GM20431 (cell line): ENCODE results near the gene ANK2.

Source experiments
- in situ Hi-C: fragments of 300-500 bp; cut with MseI, MboI; formaldehyde crosslinking; loops from one replicate; pipeline ENCODE4 v1.15.0; 2020; ENCODE audit warnings: low sequenced_read_pairs; ENCODE audit not compliant: unreplicated experiment

The ANK2 gene

DNA sequence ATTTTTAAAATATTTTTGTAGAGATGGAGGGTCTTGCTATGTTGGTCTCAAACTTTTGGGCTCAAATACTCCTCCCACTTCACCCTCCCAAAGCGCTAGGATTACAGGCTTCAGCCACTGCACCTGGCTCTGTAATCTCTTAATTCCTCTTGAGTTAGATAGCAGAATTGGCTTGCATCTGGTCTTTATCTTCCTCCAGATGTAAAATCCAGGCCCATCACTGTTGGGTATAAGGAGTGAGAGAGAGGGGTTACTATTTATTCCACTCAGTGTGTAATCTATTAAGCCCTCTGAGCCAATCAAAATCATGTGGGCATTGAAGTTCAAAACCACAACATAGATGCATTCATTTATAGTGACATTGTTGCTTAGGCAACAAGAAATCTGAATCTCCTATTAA lies 33.9 kb downstream of the ANK2 start:
- in situ Hi-C loops = no loop called here

DNA sequence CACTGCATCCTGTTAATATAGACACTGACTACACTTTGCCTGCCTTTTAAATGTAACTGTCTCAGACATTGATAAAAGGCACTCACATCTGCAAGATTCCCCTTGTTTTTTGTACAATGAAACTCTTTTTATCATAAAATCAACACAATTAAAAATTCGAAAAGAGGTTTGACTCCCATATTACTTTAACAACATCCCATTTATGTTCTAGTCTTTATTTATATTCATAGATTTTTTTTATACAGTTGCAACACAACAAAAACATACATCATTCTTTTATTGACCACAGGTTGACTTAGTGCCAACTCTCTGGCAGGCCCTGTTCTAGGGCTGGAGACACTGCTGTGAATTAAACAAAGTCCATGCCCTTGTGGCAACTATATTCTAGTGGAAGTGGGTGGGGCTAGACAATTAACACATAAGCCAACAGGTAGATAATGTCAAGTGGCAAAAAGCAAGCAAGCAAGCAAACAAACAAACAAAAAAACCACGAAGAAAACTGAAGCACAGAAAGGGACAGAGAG lies 36.8 kb downstream of the ANK2 start:
- in situ Hi-C loops = no loop called here

DNA sequence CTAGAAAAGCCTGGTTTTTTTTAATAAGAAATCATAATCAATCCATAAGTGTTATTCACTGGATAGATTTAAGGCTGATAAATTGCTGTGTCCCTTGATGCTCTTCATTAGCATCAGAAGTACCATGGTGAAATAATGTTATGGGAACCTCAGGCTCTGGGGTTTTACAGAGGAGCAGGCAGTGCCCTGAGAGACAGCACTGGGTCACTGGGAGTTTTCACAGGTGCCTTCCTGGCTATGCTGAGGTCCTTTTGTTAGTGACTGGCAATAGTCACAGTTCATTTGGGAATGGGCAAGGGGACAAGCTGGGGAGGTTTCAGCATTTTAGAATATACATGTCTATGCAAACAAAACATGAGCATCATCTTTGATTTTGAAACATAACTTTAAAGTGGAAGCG lies 38.6 kb downstream of the ANK2 start:
- in situ Hi-C loops = no loop called here

DNA sequence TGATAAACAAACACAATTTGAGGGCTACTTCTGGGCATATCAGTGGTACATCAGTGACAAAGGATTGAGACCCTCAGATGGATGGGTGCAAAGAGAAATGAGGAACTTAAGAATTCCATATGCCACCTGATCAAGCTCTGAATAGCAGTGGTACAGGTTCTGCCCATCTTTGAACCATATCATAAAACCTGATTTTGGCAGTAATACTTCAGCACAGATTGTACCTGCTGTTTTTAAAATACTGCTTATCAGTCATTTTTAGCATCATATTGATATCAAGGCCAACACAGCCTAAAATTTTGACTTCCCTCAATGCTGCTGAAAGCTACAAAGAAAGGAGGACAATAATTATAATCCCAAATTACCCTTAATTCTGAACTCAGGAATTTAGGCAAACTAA lies 41.5 kb downstream of the ANK2 start:
- in situ Hi-C loops = no loop called here

DNA sequence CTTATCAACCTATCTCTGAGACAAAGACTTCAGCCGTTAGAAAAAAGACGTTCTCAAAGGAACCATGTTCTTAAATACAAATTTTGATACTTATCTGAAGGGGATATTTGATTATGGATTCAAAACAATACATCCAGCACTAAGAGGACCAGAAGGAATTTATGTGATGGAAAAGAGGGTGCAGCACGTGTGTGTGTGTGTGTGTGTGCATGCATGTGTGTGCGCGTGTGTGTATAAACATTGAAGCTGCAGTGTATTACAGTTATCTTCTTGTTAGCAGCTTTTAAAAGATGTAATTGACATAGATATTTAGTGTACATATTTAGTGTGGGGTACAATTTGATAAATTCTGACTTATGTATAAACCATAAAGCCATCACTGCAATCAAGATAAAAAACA lies 44.9 kb downstream of the ANK2 start:
- in situ Hi-C loops = no loop called here

DNA sequence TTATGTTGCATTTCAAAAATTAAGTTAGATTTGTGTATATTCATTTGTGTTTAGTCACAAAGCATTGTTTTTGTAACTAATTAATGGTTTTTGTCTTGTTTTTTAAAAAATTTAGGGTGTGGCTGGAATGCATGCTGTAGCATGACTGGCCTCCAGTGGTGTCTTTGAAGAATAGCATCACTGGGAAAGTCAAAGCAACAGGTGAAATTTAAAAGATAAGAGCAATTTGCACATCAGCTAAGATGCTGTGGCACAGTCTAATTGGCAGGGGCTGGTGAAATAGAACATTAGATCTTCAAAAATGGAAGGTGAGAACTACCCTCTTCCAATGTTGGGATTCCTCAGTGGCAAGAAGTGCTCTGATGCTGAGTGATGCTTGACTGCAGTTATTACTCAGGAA lies 45.3 kb downstream of the ANK2 start:
- in situ Hi-C loops = no loop called here

DNA sequence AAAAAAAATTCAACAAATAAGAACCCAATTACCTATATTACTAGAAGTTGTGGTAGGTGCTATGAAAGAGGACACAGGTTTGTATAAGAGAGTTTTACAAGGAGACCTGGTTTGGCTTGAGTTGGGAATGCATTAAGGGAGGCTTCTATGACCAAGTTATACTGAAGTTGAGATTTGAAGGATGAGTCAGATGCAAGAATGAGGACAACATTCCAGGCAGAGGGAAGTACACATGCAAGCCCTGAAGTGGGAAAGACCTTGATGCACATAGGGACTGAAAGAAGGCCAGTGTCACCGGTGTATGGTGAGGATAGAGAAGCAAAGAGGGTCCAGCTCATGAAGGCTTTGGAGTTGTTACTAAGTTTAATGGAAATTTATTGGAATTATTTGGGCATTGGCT lies 52.2 kb downstream of the ANK2 start:
- in situ Hi-C loops = no loop called here

DNA sequence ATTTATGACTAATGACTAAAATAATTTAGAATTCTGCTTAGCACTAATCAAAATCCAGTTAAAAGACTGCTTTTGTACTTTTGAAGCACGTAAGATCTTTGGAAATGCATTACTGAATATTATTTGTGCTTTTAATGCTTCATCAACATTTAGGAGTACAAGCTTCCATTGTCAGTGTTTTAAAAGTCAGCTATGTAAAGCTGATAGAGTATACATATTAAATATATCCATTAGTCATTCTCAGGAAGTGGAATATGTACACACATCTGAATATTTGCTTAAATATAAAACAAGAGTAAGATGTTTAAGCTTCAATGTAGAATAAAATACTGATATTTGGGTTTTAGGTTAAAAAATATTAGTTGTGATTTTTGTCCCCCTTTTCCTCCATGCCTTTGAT lies 54.1 kb downstream of the ANK2 start:
- in situ Hi-C loops = no loop called here

DNA sequence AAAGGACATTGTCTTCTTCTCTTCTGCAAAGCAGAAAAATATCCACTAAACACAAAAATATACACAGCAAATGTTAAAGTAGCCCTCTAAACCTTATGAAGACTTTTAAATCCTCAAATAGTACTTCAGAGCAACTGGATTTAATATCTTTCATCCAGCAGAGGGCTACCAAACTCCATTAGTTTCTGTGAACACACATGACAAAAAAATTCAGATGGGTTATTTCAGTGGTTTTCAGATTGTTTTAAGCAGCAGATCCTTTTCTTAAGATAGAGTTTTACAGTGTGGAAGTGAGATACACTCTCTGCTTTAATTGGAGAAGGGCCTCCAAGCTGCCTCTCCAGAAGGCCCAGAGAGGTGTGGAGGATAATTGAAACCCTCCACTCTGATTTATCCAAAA lies 56.7 kb downstream of the ANK2 start:
- in situ Hi-C loops = no loop called here

DNA sequence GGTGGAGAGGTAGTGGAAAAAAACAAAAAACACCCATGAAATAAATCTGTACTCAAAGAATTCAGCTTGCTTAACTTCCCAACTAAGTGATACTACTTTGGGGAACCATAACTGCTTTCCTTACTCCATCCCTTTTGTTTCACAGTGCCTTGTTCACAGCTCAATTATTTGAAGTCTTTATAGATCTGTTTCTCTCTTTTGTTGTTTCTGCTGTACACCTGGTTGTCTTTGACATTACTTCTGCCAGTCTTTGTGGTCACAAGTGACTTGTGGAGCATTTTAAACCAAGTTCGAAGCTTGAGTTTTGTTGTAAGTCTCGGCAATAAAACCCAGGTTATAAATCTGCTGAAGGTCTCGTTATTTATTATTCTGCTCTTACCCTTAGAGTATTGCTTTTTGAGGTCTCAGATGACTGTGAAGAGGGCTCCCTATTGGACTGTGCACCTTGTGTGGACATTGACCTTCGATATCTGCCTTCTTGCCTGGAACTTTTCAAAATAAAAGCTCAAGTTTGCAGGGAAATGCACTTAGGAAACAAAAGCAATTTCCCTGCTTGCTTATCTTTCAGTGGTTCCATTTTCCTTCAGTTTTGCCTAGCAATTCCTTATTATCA lies 59.8 kb downstream of the ANK2 start:
- in situ Hi-C loops = no loop called here

DNA sequence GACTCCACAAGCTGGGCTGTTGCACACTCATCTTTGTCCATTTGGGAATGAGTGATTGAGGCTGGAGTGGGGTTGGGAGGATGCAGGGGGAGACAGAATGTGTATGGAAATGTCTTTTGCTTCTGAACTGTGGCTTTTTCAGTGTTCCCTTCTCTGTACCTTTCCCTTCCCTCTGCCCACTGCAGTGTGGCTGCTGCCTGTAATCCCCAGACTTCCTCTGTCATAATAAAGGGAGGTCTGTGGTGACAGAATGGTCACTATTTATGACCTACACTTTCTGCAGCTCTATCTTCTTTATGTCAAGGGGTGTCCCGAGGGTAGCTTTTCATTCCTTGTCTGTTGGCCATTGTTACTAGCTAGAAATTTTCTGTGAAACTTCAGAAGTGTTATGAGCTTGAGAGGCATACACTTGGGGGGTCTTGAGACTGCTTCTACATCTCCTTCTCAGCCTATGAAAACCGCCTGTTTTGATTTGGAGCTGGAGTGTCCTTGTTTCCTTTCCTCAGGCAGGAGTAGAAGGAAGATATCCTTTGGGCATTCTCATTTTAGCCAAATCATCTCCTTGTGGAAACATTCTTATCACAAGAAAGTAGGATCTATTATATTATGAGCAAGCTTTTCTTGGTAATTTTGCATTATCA lies 63.0 kb downstream of the ANK2 start:
- in situ Hi-C loops = no loop called here

DNA sequence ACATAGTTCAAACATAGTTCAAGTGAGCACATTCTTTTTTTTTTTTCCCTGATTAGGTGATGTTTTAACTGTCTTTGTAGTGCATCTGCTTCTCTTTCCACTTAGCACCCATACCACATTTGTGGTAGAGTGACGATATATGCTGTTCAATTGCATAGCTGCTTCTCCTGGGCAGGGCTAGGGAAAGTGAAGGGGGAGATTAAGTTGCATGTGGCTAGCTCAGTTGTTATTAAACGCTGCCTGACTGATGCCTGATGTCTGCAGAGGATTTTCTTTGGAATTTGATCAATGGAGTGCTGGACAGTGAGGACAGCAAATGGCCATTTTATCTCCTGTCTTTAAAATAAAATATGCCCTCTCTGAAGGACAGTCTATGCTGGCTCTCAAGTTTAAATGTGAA lies 63.7 kb downstream of the ANK2 start:
- in situ Hi-C loops = no loop called here

DNA sequence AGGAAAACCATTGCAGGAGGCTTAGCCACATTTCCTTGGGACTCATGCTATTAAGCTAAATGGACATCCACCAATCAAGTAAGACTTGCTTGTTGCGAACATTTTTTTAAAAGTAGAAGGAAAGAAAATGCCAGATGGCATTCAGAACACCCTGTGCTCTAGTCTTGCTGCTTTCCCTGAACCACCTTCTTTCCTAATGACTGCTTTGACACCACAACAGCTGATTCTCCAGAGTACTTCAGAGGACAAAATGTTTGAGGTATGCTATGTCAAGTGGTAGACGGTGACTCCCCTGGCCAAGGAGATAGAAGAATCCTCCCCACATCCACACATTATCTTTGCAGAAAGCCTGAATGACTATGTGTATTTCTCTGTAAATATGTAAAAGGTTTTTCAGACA lies 65.4 kb downstream of the ANK2 start:
- in situ Hi-C loops = no loop called here

DNA sequence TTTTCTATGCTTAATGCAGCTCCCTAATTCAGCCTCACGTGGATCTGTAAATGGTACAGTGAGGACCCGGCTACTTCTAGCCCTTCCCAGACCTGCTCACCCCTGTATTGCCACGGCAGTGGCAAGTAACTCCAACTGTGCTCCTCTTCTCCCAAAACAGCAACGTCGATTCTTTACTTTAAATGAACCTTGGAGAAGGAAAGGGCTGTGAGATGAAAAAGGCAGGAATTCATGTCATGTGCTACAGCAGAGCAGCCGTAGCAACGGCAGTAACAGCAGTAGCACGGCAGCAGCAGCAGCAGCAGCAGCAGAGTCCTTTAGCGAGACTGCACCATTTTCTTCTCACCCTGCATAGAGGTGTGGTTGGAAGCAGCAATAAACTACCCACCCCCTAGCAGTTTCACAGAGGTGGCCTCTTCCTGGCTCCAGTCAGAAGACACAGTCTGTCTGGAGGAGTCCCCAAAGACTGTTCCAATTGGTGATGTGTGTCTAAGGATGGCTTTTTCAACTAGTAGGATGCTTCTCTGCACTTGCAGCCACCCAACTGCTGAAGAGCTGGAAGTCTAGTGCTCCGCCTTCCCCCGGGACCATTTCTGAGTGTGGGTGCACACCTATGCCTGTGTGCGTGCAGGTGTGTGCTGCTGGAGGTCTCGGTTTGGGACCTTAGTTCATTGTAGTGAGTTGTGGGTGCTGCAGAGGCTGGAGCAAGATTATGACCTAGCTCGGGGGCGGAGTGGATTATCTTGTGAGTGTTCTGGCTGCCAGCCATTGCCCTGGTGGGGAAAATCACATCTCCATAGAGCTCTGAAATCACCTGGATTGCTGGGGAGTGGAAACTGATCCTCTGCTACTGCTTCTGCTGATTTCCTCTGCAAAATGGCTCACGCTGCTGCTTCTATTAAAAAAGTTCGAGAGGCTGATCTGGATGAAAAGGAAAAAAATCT lies 67.2 kb downstream of the ANK2 start:
- in situ Hi-C loops = no loop called here

DNA sequence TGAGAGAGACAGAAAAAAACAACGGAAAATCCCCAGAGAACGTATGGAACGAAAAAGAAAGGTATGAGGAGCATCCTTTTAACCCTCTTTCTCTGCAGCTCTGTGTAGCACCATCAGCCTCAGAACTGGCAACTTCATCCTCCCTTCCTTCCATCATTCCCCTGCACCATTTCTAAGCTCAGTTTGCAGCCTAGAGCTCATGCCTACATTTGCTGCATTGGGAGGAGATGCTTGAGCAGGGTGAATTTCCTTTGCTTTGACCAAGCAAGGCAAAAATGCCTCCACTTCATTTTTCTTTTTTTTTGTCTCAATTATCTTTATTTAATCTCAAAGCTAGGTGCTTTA lies 67.9 kb downstream of the ANK2 start:
- in situ Hi-C loops = no loop called here

DNA sequence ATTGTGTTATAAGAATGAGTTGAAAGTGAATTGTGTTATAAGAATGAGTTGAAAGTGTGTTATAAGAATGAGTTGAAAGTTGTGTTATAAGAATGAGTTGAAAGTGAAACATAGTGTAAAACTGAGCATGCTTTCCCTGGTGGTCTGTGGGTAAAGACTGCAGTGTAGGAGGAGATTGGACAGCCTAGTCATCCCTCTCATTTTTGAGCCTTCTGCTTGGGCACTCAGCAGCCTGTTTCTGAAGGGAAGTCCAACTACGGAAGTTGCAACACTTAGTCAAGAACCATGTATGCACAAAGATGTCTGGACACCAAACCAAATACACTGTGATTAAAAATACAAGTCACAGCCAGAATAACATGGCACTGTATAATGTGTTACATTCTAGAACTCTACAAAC lies 72.6 kb downstream of the ANK2 start:
- in situ Hi-C loops = no loop called here

DNA sequence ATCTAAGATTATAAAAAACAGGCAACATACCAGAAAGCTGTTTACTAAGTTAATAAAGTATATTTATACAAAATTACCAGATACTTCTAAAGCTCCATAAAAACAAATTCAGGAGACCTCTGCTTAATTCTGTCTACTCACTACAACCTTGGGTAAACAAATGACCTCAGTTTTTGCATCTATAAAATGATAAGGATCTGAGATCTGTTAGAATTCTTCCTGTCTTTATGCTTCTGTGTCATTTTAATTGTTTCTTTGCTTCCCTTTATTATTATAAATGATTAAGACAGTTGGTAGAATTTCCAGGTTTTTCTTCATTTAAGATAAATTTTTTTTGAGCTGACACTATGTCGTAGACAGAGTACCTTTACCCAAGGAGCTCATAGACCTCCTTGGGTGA lies 76.0 kb downstream of the ANK2 start:
- in situ Hi-C loops = no loop called here

DNA sequence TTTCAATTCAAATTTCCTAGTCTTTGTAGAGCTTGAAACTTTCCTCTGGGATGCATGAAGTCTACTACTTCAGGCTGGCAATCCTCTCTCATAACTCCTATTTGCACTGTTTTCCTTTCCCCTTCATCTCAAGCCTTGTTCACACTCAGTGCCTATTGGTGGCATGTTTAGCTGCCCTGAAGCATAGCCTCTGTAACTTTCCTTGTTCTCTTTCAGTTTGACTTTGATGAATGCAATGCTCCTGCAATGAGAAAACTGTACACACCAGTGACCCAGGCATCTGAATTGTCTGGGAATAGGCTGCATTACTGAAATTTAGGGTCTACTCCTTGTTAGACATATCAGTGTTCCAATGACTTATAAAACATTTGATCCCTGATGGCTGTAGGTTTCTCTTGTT lies 81.7 kb downstream of the ANK2 start:
- in situ Hi-C loops = no loop called here

DNA sequence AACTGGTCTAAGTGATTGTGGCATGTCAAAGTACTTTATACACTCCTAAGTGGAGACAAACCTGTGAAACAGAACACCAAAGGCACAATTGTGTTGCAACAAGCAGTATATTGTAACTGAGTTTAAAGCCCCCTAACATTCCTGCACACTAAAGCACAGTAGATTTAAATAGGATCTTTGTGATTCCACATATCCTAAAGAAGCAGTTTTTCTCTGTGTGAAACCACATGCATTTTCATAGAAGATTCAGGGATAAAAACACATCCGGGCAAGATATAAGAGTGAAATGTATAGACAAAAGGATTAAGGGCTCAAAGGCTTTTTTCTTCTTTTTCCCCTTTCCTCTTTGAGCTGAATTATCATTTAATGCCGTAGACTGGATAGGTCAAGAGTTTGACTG lies 82.2 kb downstream of the ANK2 start:
- in situ Hi-C loops = no loop called here

DNA sequence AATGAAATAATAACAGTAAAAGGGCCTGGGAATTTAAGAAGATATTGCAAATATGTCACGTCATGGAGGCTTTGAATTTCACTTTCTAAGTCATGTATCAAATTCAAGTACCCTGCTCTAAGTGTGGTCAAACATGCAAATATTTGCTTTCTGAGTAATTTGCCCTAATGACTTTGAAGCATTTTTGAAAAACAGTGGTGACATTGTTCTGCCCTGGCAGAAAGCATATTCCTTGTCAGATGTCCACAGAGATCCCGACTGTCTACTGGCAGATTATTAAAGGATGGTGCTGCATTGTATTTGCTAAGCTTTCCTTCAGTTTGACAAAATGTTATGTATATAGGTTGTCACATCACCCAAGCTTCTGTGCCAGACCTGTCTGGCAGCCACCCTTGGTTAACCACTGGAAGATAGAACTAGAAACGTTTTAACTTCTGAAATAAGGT lies 92.5 kb downstream of the ANK2 start:
- in situ Hi-C loops = no loop called here

DNA sequence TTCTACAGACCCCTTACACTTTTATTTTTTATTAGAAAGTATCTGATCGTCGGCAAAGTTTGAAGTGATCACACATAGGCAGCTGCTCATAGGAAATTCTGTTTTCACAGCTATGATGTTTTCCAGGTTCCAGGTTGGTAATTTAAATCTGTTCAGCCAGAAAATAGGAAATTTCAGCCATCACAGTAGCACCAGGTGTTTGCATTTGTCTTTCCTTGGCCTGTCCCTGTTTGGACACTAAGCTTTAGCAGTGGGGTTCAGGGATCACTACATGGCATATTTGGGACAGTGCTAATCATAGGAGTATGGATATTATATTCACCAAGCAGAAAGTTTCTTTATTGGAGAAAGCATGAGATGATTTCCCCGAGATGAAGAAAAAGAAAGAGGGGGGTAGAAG lies 92.9 kb downstream of the ANK2 start:
- in situ Hi-C loops = no loop called here
